Measurements from ENCODE around the gene RASGRF2.

Gene RASGRF2

DNA sequence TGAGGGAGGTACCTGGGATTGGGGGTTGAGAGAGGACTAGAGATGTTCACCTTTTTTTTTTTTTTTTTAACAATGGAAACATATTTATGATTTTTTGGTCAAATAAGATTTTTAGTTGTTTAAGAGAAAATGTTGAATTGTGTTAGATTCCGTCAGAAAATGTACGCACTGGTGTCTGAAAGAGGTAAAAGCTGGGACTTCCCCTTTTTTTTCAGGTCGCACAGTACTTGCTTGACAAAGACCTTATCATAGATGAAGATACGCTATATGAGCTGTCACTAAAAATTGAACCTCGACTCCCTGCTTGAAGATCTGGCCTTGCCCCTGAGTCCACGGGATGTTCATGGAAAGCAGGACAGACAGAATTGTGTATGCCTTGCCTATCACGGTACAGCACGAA, 265.3 kb downstream of the RASGRF2 start:
- Histone ChIP-seq H3K4me1 (ENCODE audit: control insufficient read depth in 1 of 2, insufficient read depth in 2 of 2, low read length in 2 of 2) (no peaks in the 10 kb centered on the region), H3K14ac (ENCODE audit: low read length) (no peak overlapping the region), H2AK5ac (ENCODE audit: low read length) (no peak overlapping the region), H3K4ac (ENCODE audit: low read depth, low read length) (no peak overlapping the region), H3K79me2 (ENCODE audit: control insufficient read depth, insufficient read depth, low read length, poor library complexity) (no peaks in the 10 kb centered on the region), H2BK120ac (ENCODE audit: insufficient read depth, low read length, poor library complexity) (no peak overlapping the region), H3K4me3 (ENCODE audit: low read depth, low read length) (no peak overlapping the region), H3K36me3 (ENCODE audit: control insufficient read depth in 1 of 2, insufficient read depth in 2 of 2, low read length in 2 of 2) (peaks cover 19 to 41% of the 10 kb centered on the region in 2 experiments), H3K4me2 (ENCODE audit: low read length) (no peak overlapping the region), H2BK5ac (ENCODE audit: low read depth, low read length, poor library complexity) (no peak overlapping the region), H3K27ac (ENCODE audit: low read depth, low read length) (no peak overlapping the region), H2AFZ (ENCODE audit: insufficient read depth, low read length, poor library complexity) (no peak overlapping the region), H3K79me1 (ENCODE audit: low read length) (no peaks in the 10 kb centered on the region), H3K23ac (ENCODE audit: low read length) (no peak overlapping the region), H4K12ac (ENCODE audit: low read depth, low read length) (no peak overlapping the region), H2BK12ac (ENCODE audit: low read length) (no peak overlapping the region), H3K9ac (ENCODE audit: low read length) (no peak overlapping the region), H4K8ac (ENCODE audit: low read depth, low read length) (no peak overlapping the region), H4K91ac (ENCODE audit: low read depth, low read length) (no peak overlapping the region), H3K18ac (ENCODE audit: low read length) (no peak overlapping the region), H3K27me3 (ENCODE audit: insufficient read depth, low read length) (no peaks in the 10 kb centered on the region), H3K9me3 (ENCODE audit: insufficient read depth, low read depth, low read length) (no peaks in the 10 kb centered on the region)
- WGBS (ENCODE audit: extremely low coverage, insufficient coverage, insufficient read length) = 95% methylated on average over 2 of the region's 8 CpGs
- DNase-seq = no peak

DNA sequence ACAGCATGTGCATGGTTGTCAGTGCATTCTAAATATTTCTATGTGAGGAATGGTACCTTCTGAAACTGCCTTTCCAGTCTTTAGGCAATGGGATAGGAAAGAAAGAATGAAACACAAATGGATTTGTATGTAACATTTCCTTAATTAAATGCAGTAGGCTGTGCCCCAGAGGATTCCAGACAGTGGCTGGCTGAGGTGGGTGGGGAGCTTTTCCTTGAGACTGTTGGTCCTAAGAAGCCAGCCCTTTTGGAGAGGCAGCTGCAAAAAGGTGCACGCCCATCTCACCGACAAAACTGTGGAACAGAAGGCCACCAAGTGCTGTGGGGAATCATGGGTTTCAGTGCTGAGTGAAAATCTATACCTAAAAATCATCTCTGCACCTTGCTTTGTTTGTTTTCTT, 266.1 kb downstream of the RASGRF2 start:
- Histone ChIP-seq H2BK120ac (ENCODE audit: insufficient read depth, low read length, poor library complexity) (no peak overlapping the region), H3K4me1 (ENCODE audit: control insufficient read depth in 1 of 2, insufficient read depth in 2 of 2, low read length in 2 of 2) (no peaks in the 10 kb centered on the region), H4K8ac (ENCODE audit: low read depth, low read length) (no peak overlapping the region), H3K14ac (ENCODE audit: low read length) (no peak overlapping the region), H3K79me2 (ENCODE audit: control insufficient read depth, insufficient read depth, low read length, poor library complexity) (no peaks in the 10 kb centered on the region), H3K79me1 (ENCODE audit: low read length) (no peaks in the 10 kb centered on the region), H3K9ac (ENCODE audit: low read length) (no peak overlapping the region), H3K9me3 (ENCODE audit: insufficient read depth, low read depth, low read length) (no peaks in the 10 kb centered on the region), H3K4me3 (ENCODE audit: low read depth, low read length) (no peak overlapping the region), H2BK5ac (ENCODE audit: low read depth, low read length, poor library complexity) (no peak overlapping the region), H3K27me3 (ENCODE audit: insufficient read depth, low read length) (no peaks in the 10 kb centered on the region), H3K36me3 (ENCODE audit: control insufficient read depth in 1 of 2, insufficient read depth in 2 of 2, low read length in 2 of 2) (peaks cover 18 to 36% of the 10 kb centered on the region in 2 experiments), H3K27ac (ENCODE audit: low read depth, low read length) (no peak overlapping the region), H3K18ac (ENCODE audit: low read length) (no peak overlapping the region), H4K91ac (ENCODE audit: low read depth, low read length) (no peak overlapping the region), H2BK12ac (ENCODE audit: low read length) (no peak overlapping the region), H3K4ac (ENCODE audit: low read depth, low read length) (no peak overlapping the region), H2AK5ac (ENCODE audit: low read length) (no peak overlapping the region), H2AFZ (ENCODE audit: insufficient read depth, low read length, poor library complexity) (no peak overlapping the region), H3K4me2 (ENCODE audit: low read length) (no peak overlapping the region), H4K12ac (ENCODE audit: low read depth, low read length) (no peak overlapping the region), H3K23ac (ENCODE audit: low read length) (no peak overlapping the region)
- WGBS (ENCODE audit: extremely low coverage, insufficient coverage, insufficient read length) = no CpG with 5 or more reads among the region's 2 CpGs
- no peak for DNase-seq

GRCh38 chr5:81226949-81227348, 266.8 kb downstream of the RASGRF2 start:
- Histone ChIP-seq H3K4ac (ENCODE audit: low read depth, low read length) (no peak overlapping the region), H2BK12ac (ENCODE audit: low read length) (no peak overlapping the region), H3K27ac (ENCODE audit: low read depth, low read length) (no peak overlapping the region), H2BK5ac (ENCODE audit: low read depth, low read length, poor library complexity) (no peak overlapping the region), H3K4me3 (ENCODE audit: low read depth, low read length) (no peak overlapping the region), H3K18ac (ENCODE audit: low read length) (no peak overlapping the region), H3K9me3 (ENCODE audit: insufficient read depth, low read depth, low read length) (no peaks in the 10 kb centered on the region), H3K14ac (ENCODE audit: low read length) (no peak overlapping the region), H4K12ac (ENCODE audit: low read depth, low read length) (no peak overlapping the region), H3K23ac (ENCODE audit: low read length) (no peak overlapping the region), H2BK120ac (ENCODE audit: insufficient read depth, low read length, poor library complexity) (no peak overlapping the region), H4K91ac (ENCODE audit: low read depth, low read length) (no peak overlapping the region), H3K79me1 (ENCODE audit: low read length) (no peaks in the 10 kb centered on the region), H3K4me2 (ENCODE audit: low read length) (no peak overlapping the region), H3K36me3 (ENCODE audit: control insufficient read depth in 1 of 2, insufficient read depth in 2 of 2, low read length in 2 of 2) (peaks cover 12 to 32% of the 10 kb centered on the region in 2 experiments), H3K9ac (ENCODE audit: low read length) (no peak overlapping the region), H4K8ac (ENCODE audit: low read depth, low read length) (no peak overlapping the region), H2AFZ (ENCODE audit: insufficient read depth, low read length, poor library complexity) (no peak overlapping the region), H3K4me1 (ENCODE audit: control insufficient read depth in 1 of 2, insufficient read depth in 2 of 2, low read length in 2 of 2) (no peaks in the 10 kb centered on the region), H3K79me2 (ENCODE audit: control insufficient read depth, insufficient read depth, low read length, poor library complexity) (no peaks in the 10 kb centered on the region), H2AK5ac (ENCODE audit: low read length) (no peak overlapping the region), H3K27me3 (ENCODE audit: insufficient read depth, low read length) (no peaks in the 10 kb centered on the region)
- DNase-seq = no peak
- WGBS (ENCODE audit: extremely low coverage, insufficient coverage, insufficient read length) = no CpG with 5 or more reads among the region's 1 CpG

GRCh38 chr5:81228084-81228483, 267.9 kb downstream of the RASGRF2 start:
- Histone ChIP-seq H3K14ac (ENCODE audit: low read length) (no peak overlapping the region), H3K4me1 (ENCODE audit: control insufficient read depth in 1 of 2, insufficient read depth in 2 of 2, low read length in 2 of 2) (peaks cover 7 to 9% of the 10 kb centered on the region in 2 experiments), H2BK5ac (ENCODE audit: low read depth, low read length, poor library complexity) (no peak overlapping the region), H4K8ac (ENCODE audit: low read depth, low read length) (no peak overlapping the region), H3K23ac (ENCODE audit: low read length) (no peak overlapping the region), H4K91ac (ENCODE audit: low read depth, low read length) (no peak overlapping the region), H3K79me2 (ENCODE audit: control insufficient read depth, insufficient read depth, low read length, poor library complexity) (no peaks in the 10 kb centered on the region), H3K4me3 (ENCODE audit: low read depth, low read length) (no peak overlapping the region), H3K18ac (ENCODE audit: low read length) (no peak overlapping the region), H2AFZ (ENCODE audit: insufficient read depth, low read length, poor library complexity) (no peak overlapping the region), H3K79me1 (ENCODE audit: low read length) (no peaks in the 10 kb centered on the region), H3K9ac (ENCODE audit: low read length) (no peak overlapping the region), H2BK12ac (ENCODE audit: low read length) (no peak overlapping the region), H2BK120ac (ENCODE audit: insufficient read depth, low read length, poor library complexity) (no peak overlapping the region), H3K27me3 (ENCODE audit: insufficient read depth, low read length) (no peaks in the 10 kb centered on the region), H3K4me2 (ENCODE audit: low read length) (no peak overlapping the region), H2AK5ac (ENCODE audit: low read length) (no peak overlapping the region), H4K12ac (ENCODE audit: low read depth, low read length) (no peak overlapping the region), H3K9me3 (ENCODE audit: insufficient read depth, low read depth, low read length) (no peaks in the 10 kb centered on the region), H3K4ac (ENCODE audit: low read depth, low read length) (no peak overlapping the region), H3K36me3 (ENCODE audit: control insufficient read depth in 1 of 2, insufficient read depth in 2 of 2, low read length in 2 of 2) (peaks cover 12 to 27% of the 10 kb centered on the region in 2 experiments), H3K27ac (ENCODE audit: low read depth, low read length) (no peak overlapping the region)
- no peak for DNase-seq
- no CpG with 5 or more reads among the region's 4 CpGs for WGBS (ENCODE audit: extremely low coverage, insufficient coverage, insufficient read length)

All from trophoblast cell (in vitro differentiated cells and primary cell).